T1000 (cell line): ENCODE data around the gene CCDC192.

ENCODE experiments used
- DNase-seq: peaks from one replicate; lab custom pipeline; 2025; ENCODE audit warnings: mixed read lengths; lab: John Stamatoyannopoulos, UW

CCDC192 gene

GRCh38 chr5:127810707-127811490 is 107.7 kb downstream of the CCDC192 start:
- no peak for DNase-seq

GRCh38 chr5:127812570-127812969 is 109.4 kb downstream of the CCDC192 start:
- no peak for DNase-seq

DNA sequence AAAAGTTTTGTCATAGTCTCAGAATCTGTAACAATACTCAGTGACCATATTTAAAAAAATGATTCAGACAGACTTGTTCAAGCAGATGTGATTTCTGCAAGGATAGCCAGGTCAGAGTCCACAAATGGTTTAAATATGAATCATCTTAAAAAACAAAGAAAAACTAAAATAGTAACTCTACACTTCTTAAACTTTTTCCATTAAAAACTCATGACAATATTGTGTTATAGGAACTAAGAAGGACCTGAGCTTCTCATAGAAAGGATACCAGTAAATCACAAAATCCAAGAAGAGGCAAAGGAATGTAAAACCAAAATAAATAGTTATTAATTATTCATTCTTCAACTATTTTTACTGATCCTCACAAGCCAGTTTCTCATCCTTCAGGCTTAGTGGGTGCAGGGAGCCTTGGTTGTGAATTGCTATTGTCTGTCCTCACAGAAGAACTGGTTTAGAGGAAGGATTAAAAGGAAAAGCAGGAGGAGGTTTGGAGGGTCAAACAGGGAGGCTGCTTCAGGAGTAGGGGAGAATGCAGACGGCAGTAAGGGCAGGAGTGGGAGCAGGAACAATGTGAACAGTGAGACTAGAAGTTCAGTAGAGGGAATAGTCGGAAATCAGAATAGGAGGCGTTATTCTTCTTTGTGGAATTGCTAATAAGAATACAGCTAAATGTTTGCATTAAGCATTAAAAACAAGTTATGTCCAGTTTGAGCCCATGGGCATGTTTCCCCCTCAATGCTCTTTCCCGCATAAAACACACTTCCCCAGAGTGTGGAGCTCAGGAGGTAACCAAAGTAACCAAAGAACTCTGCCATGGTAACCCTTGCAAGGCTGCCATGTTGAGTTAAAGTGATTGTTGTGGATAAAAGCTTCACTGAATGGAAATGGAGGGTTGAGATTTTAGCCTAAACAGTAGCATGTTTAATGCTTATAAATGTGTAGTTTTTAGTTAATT is 110.7 kb downstream of the CCDC192 start:
- DNase-seq = no peak

DNA sequence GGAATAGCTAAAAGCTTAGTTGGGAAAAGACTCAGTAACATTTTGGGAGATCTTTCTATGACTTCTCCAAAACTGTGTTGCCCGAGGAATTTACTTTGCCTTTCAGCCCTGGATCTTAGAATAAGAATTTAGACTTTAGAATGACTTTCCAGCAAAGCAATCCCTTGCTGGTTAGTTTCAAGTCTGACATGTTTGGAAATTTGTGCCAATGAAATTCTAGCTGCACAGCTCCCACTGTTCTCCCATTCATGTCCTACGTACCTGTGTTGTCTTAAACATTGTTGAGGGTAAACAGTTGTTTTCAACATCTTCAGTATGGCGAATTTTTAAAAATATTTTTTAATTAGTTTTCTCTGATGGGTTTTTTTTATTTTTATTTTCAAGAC is 111.4 kb downstream of the CCDC192 start:
- no peak for DNase-seq

DNA sequence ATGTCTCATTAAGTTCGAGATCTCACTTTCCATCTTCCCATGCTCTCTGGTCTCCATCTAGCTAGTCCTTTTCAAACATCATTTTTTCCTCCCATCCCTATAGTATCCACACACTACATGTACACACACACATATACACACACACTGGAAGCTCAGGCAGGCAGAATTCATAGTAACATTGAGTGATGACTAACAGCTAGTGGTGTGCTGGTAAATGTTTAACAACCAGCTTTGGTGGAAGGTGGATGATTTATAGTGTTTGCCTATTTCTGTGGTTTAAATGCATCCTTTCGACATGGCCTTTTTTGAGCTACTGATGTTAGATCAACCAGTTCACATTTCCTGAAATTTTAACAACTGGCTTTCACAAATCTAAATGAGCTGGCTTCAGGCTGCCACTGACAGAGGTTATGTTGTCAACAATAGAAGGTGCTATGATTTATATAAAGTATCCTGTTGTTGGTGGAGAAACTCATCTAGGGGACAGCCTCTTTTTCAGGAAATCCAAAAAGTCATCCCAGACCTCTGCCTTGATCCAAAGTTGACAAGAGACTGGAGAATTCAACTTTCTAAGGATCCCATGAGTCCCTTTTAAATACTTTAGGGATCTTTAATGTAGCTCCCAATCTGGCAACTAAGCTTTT is 117.8 kb downstream of the CCDC192 start:
- no peak for DNase-seq

- no peak for DNase-seq
Observed at GRCh38 chr5:127821896-127822295, 118.7 kb downstream of the CCDC192 start.

GRCh38 chr5:127824126-127824525 is 120.9 kb downstream of the CCDC192 start:
- DNase-seq = no peak

DNA sequence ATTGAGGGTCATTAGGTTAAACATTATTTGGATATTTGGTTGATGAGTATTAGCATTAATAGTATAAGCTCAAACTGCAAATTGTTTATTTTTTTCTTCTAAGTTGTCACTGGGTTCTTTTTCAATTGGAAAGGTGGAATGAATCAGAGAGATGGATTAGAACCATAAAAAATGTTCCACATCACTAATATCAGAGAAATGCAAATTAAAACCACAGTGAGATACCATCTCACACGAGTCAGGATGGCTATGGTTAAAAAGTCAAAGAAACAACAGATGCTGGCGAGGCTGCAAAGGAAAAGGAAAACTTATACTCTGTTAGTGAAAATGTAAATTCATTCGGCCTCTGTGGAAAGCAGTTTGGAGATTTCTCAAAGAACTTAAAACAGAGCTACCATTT is 122.8 kb downstream of the CCDC192 start:
- no peak for DNase-seq

- no peak for DNase-seq
Observed at GRCh38 chr5:127827451-127827850, 124.3 kb downstream of the CCDC192 start.

- no peak for DNase-seq
Observed at GRCh38 chr5:127830157-127830556, 127.0 kb downstream of the CCDC192 start.

GRCh38 chr5:127830829-127831598 is 127.8 kb downstream of the CCDC192 start:
- no peak for DNase-seq

GRCh38 chr5:127832067-127832466 is 128.9 kb downstream of the CCDC192 start:
- DNase-seq = no peak

DNA sequence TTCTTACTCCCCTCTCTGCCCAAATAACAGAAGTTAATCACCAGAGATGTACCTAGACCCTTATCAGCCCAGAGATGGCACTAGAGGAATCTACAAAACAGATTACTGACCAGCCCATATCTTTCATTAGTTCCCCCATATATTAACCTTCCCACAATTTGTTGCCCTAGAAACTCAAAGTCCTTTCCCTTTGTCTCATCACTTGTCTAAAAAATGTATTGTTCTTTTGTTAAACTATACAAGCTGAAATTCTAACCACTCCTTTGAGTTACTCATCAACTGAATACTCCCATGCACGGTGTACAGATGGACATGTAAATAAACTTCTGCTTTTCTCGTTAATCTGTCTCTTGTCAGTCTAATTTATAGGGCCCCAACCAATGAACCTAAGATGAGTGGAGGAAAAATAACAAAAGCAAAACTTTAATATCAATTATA is 130.9 kb downstream of the CCDC192 start:
- DNase-seq = no peak

DNA sequence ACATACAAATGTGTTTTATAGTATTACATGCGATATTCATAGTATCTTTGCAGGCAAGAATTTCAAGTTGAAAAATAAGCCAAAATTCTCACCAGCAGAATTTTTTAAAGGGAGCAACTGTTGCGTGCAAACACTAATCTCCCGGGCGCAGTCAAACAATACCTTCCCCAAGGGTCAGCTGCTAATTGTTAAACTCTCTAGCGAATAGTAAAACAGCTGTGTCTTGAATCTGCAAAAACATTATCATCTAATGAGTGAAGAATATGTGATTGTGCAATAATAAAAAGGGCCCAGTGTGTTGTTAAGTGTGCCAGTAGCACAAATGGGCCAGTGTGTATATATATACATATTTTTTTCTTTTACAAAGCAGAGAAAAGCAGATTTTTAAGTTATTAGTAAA is 131.4 kb downstream of the CCDC192 start:
- no peak for DNase-seq

- DNase-seq = no peak
Observed at GRCh38 chr5:127838661-127839060, 135.5 kb downstream of the CCDC192 start.

- no peak for DNase-seq
Observed at GRCh38 chr5:127839072-127839471, 135.9 kb downstream of the CCDC192 start.

GRCh38 chr5:127839496-127840197 is 136.5 kb downstream of the CCDC192 start:
- no peak for DNase-seq

DNA sequence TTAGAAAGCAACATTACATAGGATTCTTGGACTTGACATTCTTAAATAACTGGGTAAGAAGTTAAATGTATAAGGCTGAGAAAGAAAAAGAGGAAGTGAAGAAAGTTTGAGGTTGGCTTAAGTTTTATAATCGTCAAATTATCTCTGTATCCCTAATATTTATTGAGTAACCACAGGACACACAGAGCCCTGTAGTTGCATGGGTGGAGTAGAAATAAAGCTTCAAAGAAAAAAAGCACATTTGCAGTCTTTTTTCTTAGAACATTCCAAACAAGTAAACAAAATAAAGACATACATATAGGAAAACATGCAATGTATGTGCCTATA is 137.0 kb downstream of the CCDC192 start:
- DNase-seq = no peak

DNA sequence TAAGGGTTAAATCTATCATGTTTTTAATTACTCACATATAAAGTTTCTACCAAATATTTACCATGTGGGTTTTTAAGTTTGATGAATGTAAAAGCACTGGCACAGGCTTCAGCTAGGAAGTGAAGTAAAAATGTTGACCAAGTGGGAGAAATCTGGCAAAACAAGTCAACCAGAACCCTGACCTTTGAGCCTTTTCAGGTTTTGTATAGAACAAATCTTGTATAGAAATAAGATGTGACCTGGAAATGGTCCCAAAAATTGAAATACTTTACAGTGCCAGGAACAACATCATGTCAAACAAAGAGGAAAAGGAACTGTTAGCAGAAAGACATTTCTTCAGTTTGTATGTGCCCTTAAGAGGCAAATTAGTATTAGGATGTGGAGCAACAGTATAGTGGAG is 137.6 kb downstream of the CCDC192 start:
- no peak for DNase-seq

DNA sequence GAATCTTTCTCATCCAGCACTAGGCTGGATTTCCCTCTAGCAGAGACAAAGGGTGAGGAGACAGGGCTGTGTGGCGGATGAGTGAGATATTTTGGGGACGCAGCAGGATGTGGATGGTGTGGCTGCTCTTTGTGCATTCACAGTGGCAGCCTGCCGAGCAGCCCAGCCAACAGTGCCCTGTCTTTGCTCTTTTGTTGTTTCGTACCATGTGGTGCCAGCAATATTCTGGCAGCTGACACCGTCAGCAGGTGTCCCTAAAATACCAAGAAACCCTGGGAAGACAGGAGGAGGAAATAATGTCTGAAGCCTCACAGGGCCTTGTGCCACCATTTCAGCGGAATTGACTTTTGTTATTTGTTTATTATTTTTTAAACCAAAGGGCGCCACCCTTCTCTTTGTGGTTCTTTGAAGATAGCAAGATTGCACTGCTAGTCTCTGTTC is 141.4 kb downstream of the CCDC192 start:
- no peak for DNase-seq

DNA sequence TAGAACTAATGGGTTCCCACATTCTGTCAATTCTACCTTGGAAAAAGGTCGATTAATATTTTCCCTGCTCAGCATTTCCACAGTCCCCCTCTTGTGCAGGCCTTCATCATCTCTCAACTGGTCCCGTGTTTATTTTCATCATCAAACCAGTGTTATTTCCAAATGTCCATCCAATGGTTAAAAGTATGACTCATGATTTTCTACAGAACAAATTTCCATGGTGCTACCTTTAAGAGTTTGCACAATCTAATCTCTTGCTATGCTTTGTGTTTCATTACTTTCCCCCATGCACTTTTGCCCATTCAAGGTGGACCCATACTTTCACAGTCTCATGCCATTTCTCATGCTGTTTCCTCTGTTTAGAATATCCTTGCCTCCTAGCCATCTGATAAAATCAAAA is 143.7 kb downstream of the CCDC192 start:
- DNase-seq = no peak
